Activated CD8-positive, alpha-beta memory T cell treated with anti-CD3 and anti-CD28 coated beads for 4 hours (primary cell): Measurements from ENCODE around the gene KRT6A.
"Not testable (repeated sequence)": the region's sequence is repeated elsewhere in the genome, so short reads cannot be mapped to it uniquely, and the experiment has no call there.

Experiments
- DNase-seq, 2 donors: peaks; one replicate each; pipeline ENCODE4 v3.0.0-alpha.2; 2020; ENCODE audit warnings: low read depth in 2 of 2

Gene KRT6A

DNA sequence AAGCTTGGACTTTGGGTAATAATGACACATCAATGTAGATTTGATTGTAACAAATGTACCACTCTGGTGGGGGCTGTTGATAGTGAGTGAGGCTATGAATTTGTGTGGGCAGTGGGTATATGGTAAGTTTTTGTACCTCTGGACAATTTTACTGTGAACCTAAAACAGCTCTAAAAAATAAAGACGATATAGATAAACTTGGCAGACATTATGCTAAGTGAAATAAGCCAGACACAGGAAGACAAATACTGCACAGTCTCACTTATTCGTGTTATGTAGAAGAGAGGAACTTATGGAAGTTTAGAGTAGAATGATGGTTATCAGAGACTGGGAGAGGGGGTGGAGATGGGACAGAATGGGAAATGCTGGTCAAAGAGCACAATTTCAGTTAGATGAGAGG is 28.2 kb downstream of the KRT6A start:
- no peak for DNase-seq

GRCh38 chr12:52461693-52462092 is 31.4 kb downstream of the KRT6A start:
- no peak for DNase-seq

- no peak for DNase-seq
These were observed 34.2 kb downstream of the KRT6A start for GRCh38 chr12:52458861-52459260.

DNA sequence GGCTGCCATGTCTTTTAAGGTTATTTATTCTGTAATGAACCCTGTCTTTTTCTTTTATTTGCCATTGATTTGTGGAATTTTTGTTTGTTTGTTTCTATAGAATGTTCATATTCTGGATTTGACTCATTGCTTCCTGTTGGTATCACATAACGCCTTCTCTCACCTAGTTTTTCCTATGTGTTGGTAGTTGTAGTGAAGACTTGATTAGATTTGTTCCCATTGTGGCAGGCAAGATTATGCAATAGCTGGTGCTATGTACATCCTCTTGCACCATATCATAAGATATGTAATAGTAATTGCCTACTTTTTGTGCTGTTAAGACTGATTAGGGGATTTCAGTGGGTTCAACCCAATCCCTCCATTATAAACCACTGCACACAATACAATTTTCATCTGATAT is 37.2 kb downstream of the KRT6A start:
- DNase-seq: no peak

DNA sequence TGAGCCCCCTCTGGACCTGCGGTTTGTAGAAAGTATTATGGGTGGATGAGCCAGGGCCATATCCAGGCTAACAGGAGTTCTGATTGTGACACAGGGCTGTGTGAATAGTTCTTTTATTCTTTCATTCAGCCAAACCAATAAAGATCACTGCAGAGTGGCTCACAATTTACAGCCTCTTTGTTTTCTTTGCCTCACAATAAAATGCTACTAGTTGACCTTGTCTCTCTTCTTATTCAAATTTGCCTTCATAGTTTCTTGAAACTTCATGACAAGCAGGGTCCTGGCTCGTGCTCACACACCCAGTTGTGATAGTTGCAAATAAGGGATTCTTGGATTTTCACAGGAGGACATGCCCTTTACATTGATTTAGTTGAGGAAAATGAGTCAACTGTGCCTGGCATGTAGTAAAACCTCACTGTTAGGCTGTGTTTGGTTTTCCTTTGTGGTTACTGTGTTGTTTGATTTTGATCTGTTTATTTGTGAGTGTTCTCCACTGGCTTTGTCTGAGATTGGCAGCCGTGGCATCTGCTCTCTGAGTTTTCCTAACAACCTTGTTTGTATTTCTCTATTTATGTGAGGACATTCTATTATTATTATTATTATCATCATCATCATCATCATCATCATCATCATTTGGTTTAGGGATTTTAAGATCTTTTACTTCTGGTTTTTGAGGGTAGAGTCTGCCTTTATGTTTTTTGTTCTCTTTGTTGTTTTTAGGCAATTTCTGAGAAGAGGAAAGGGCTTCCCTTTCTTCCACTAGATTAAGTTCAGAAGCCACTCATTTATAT is 38.5 kb downstream of the KRT6A start:
- DNase-seq: no peak

DNA sequence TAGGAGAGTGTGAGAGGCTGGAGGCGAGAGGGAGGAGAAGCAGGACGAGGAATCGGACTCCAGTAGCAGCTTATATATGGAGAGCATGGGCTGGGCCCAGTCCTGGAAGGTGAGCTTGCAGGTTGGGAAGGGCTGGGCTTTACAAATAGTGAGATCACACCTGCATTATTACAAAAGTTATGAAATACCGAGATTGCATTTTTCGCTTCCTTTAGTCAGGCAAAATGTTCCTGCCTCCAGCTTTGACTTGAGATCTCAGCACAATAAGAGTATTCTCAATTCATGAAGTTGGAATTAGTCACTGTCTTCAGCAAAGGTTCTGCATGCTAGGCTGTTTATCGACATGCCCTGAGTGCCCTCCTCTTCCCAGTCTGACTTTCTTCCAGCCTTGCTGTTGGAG is 41.0 kb downstream of the KRT6A start, which contains the start of gene KRT6B:
TSS of gene KRT6B (minus strand) at position 46 of the 400 bp plus-strand sequence. CDS start 68 bp downstream, outside the sequence.
- DNase-seq: no peak

- no peak for DNase-seq
These were observed 44.8 kb downstream of the KRT6A start for GRCh38 chr12:52448228-52448627.

DNA sequence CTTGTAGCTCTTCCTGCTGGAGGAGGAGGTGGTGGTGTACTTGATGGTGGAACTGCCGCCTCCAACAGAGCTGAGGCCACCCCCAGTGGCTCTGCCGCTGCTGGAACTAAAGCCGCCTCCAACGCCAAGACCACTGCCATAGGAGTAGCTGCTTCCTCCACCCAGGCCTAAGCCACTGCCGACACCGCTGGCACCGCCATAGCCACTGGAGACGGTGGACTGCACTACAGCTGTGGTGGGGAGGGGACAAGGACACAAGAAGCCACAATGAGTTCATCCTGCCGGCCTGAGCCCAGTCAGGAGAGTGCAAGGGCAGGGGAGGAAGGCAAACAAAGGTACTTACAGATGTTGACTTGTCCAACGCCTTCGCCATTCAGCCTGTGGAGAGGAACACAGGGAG is 45.9 kb downstream of the KRT6A start:
- not testable (repeated sequence) for DNase-seq

DNA sequence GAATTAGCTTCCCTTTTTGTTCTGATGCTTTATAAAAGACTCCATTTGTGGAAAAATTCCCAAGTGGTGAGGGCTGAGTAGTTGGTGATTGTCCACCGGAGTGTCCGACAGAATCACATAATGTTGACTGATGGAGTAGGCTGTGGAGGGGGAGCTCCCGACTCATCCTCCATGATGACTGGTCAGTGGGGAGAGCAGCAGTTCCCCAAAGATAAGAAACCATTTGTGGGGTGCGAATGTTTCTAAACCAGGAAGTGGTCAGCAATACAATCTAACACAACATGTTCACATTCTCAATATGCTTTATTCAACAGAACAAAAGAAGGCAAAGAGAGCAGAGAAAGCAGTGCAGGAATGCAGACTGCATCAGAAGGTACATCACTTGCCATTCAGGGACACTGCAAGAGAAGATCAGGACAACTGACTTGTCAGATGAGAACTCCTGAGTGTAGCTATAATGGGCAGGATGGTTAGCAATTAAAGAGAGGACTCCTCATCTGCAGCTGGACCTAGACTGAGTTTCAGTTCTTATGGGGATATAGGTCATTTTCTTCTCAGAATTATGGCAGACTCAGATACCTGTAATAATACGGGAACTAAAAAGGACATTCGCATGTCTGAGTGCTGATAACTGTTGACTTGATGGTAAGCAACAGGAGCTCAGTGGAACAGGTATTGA is 46.6 kb downstream of the KRT6A start:
- no peak for DNase-seq

DNA sequence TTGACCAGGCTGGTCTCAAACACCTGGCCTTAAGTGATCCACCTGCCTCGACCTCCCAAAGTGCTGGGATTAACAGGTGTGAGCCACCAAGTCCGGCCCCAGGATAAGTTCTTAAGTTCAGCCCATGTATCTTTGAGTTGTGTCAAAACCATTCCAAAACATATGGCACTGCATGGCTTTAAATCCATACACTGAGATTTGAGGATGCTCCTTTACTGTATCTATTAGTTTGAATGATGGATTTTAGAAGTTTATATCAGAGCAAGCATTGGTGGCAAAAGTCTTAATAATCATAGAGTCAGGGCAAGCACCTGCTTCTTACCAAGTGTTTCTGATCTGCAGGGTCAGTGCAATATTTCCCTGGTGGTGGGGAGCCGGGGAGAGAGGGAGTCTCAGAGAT is 47.2 kb downstream of the KRT6A start:
- DNase-seq: no peak

- DNase-seq: no peak
These were observed 48.1 kb downstream of the KRT6A start for GRCh38 chr12:52444647-52445595.

DNA sequence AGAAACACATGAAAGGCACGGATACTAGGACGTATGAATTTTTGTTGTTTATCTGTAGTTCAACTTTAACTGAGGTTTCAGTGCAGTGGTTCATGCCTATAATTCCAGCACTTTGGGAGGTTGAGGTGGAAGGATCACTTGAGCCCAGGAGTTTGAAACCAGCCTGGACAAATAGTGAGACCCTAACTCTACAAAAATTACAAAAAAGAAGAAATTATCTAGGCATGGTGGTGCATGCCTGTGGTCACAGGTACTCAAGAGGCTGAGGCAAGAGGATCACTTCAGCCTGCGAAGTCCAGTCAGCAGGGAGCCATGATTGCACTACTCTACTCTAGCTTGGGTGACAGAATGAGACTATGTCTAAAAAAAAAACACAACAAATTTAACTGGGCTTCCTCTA is 49.1 kb downstream of the KRT6A start:
- DNase-seq: no peak

DNA sequence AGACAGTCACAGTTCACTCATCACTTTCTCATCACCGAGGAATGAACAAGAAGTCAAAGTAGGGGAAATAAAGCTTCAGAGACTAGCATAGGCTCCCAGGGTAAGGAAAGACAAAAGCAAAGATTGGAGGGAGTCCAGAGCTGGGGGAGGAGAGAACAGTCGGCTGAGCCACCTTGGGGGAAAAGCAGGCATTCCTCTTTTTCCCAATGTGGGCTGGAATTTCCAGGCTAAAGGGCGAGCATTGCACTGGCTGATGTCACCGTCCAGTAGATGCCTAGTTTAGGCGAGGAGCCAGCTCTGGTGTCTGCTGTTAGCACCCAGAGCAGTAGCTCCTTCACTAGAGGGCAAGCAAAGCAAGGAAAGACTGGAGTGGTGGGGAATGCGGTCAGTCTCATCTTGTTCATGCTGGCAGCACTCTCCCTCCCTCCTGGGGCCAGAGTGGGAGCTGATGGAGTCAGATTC is 50.4 kb downstream of the KRT6A start:
- no peak for DNase-seq

GRCh38 chr12:52441320-52441911 is 51.6 kb downstream of the KRT6A start:
- DNase-seq: no peak

- DNase-seq: no peak
These were observed 52.2 kb downstream of the KRT6A start for GRCh38 chr12:52440821-52441319.

- DNase-seq: no peak
These were observed 53.2 kb downstream of the KRT6A start for GRCh38 chr12:52439845-52440244.

DNA sequence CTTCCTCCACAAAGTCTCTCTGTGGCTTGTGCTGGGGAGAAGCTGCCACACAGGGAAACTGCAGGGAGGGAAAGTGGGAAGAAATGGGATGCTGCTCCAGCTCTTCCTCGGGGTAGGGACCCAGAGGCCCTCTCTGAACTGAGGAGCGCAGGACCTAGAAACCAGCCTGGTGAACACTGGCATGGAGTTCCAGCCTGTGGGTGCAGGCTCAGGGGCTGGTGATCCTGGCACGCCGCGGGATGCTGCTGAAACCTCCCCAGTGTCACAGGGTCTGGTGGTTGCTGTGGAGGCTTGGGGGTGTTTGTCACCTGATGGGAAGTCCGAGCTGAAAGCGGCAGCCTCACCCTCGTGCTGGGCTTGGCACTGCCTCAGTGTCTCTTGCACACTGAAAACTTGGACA is 53.6 kb downstream of the KRT6A start:
- no peak for DNase-seq

DNA sequence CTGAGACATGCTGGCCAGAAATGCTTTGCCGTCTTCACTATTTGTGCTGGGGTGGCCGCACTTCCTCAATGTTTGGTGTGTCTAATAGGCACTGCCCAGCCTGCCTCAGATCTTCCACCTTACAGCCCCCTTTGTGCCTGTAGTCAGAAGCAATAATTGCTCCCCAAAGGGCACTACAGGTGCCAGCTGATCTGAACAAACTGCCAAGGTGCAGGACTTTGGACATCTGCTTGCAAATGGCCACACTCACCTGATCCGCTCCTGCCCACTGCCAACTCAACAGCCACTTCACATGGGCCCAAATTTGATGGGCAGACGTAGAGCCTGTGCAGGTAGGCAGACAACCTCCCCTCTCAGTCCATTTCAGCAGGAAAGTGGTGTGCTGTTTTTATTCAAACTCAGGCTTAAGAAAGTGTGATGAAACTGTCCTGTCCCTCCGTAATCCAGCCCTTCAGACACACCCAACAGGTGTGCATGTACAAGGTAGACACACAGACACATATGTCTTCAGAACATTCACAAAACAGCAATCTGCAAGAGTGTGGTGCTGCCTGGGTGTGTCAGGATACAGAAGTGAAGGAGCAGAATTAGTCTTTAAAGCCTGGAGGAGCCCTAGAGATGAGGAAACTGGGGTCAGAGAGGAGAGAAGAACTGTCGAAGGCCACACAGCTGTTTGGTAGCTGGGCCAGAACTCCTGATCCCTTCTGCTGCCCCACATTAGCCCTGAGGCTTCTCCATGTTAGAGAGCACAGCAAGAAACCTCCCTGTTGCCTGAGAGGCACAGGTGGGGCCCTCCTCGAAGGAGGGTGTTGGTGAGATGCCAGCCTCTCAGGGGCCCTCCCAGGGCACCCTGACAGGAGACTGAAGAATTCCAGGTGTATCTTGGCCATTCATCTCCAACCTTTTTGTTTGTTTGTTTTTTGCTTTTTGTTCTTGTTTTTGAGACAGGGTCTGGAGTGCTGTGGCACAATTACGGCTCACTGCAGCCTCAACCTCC is 54.5 kb downstream of the KRT6A start:
- no peak for DNase-seq

DNA sequence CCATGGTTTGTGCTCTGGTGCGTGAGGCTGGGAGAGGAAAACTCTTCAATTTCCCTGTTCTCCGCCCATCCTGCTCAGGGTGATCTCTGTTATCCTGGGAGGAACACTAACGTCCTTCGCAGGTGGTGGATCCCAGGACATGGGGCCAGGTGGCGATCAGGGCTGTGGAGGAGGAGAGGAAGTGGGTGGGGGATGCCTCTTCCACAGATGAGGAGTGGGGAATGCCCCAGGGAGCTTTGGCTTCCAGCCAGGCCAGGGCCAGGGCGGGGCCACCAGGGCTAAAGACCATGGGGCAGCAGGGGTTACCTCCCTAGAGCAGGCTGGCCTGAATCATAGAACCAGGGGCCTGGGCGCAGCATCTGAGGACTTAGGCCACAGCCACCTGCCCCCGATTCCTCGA is 55.5 kb downstream of the KRT6A start:
- no peak for DNase-seq
